Measurements from ENCODE around the gene PRDM12. TPM values are rescaled to one million over a fixed set of nuclear protein-coding genes. Genes with fewer than 3 reads are reported as not detected.
"Not testable (repeated sequence)": the region's sequence is repeated elsewhere in the genome, so short reads cannot be mapped to it uniquely, and the experiment has no call there.

PRDM12 gene
- total and polyA plus RNA-seq, 12 donors = 0.01 TPM; not detected in 11

GRCh38 chr9:130682421-130683121 is 18.2 kb downstream of the PRDM12 start:
- peak; percentile 72 to 87 (median 83) for ATAC-seq
- H3K4me1 ChIP-seq = peaks cover 0 to 18% (median 14%) of the 10 kb centered on the region in 9 donors
- H3K27me3 ChIP-seq = peaks cover 0 to 31% (median 18%) of the 10 kb centered on the region in 7 donors
- peak; percentile 74 to 81 for DNase-seq
- no peak overlapping the region for H3K27ac ChIP-seq
- WGBS, 2 donors = 4 to 5% methylated on average over 22 of the region's 22 CpGs
- peaks cover 0 to 8% (median 0%) of the 10 kb centered on the region in 11 donors for H3K9me3 ChIP-seq
- no peaks in the 10 kb centered on the region for H3K36me3 ChIP-seq
- intact Hi-C loops (cut with DNase I) = loop anchor here in 9 of 10 donors (1.0 to 5.0 kb wide), 5 partner anchors 55 to 575 kb away; partner anchors contain the start of gene FUBP3 (in 1 of the 9)
- peak; percentile 69 to 93 (median 87) for TF ChIP-seq CTCF (IDR thresholded peaks at IDR 0.05)
- peak overlapping the region in 9 of 10 donors; percentile 50 to 75 (median 57) for H3K4me3 ChIP-seq

GRCh38 chr9:130685104-130685503 is 20.7 kb downstream of the PRDM12 start:
- no peak for TF ChIP-seq CTCF (IDR thresholded peaks at IDR 0.05)
- ATAC-seq = no peak
- peaks cover 0 to 8% (median 0%) of the 10 kb centered on the region in 11 donors for H3K9me3 ChIP-seq
- H3K27me3 ChIP-seq = peaks cover 0 to 18% (median 9%) of the 10 kb centered on the region in 7 donors
- H3K27ac ChIP-seq = no peak overlapping the region
- peaks cover 0 to 18% (median 14%) of the 10 kb centered on the region in 9 donors for H3K4me1 ChIP-seq
- no peak for DNase-seq
- intact Hi-C loops (cut with DNase I) = no loop called here
- H3K36me3 ChIP-seq = no peaks in the 10 kb centered on the region
- no peak overlapping the region for H3K4me3 ChIP-seq

- H3K27me3 ChIP-seq = peaks cover 0 to 11% (median 3%) of the 10 kb centered on the region in 7 donors
- H3K4me1 ChIP-seq = peaks cover 0 to 16% (median 12%) of the 10 kb centered on the region in 9 donors
- H3K4me3 ChIP-seq; H3K36me3 ChIP-seq; ATAC-seq; DNase-seq; H3K27ac ChIP-seq; H3K9me3 ChIP-seq; intact Hi-C loops (cut with DNase I): not testable (repeated sequence)
- 93 to 94% methylated on average over 11 of the region's 11 CpGs for WGBS, 2 donors
These were observed 21.6 kb downstream of the PRDM12 start for GRCh38 chr9:130685945-130686344.

- intact Hi-C loops (cut with DNase I) = no loop called here
- no peak for TF ChIP-seq CTCF (IDR thresholded peaks at IDR 0.05)
- Histone ChIP-seq H3K27me3 (no peaks in the 10 kb centered on the region), H3K4me1 (peaks cover 0 to 9% (median under 1%) of the 10 kb centered on the region in 9 donors), H3K36me3 (no peaks in the 10 kb centered on the region), H3K9me3 (peaks cover 0 to 8% (median 0%) of the 10 kb centered on the region in 11 donors), H3K4me3 (no peak overlapping the region), H3K27ac (no peak overlapping the region)
- WGBS, 2 donors = 85 to 87% methylated on average over 2 of the region's 2 CpGs
- no peak for ATAC-seq
- DNase-seq = no peak
These were observed 23.2 kb downstream of the PRDM12 start for GRCh38 chr9:130687615-130688014.

- DNase-seq (no peak), ATAC-seq (no peak)
- H3K4me3 ChIP-seq = no peak overlapping the region
- peaks cover 0 to 8% (median 0%) of the 10 kb centered on the region in 11 donors for H3K9me3 ChIP-seq
- H3K36me3 ChIP-seq = no peaks in the 10 kb centered on the region
- no peak overlapping the region for H3K27ac ChIP-seq
- intact Hi-C loops (cut with DNase I) = no loop called here
- 88 to 91% methylated on average over 5 of the region's 5 CpGs for WGBS, 2 donors
- H3K4me1 ChIP-seq = peaks cover 0 to 13% (median 4%) of the 10 kb centered on the region in 9 donors
- TF ChIP-seq CTCF (IDR thresholded peaks at IDR 0.05) = no peak
- no peaks in the 10 kb centered on the region for H3K27me3 ChIP-seq
These were observed 23.7 kb downstream of the PRDM12 start for GRCh38 chr9:130688072-130688471.

Measured in heart right ventricle (tissue), 16 donors.